ENCODE results near the gene BCAR1. TPM values are rescaled to one million over a fixed set of nuclear protein-coding genes. Genes with fewer than 3 reads are reported as not detected.
"Not testable (repeated sequence)": the region's sequence is repeated elsewhere in the genome, so short reads cannot be mapped to it uniquely, and the experiment has no call there.

The BCAR1 gene
- total and polyA plus RNA-seq, 7 donors, result 21.7 to 82.3 (median 42.9) TPM

- WGBS, 2 donors, result 86 to 90% methylated on average over 7 of the region's 7 CpGs
- Histone ChIP-seq H3K9me3 (no peaks in the 10 kb centered on the region), H3K4me1 (peaks cover 0 to 5% (median 0%) of the 10 kb centered on the region in 4 donors), H3K27ac (peak overlapping the region in 1 of 4 donors; percentile 47), H3K27me3 (no peaks in the 10 kb centered on the region), H3K36me3 (peaks cover 0 to 24% (median 7%) of the 10 kb centered on the region in 4 donors), H3K4me3 (no peak overlapping the region)
- TF ChIP-seq POLR2A (IDR thresholded peaks at IDR 0.05), result no peak
- no peak for TF ChIP-seq POLR2AphosphoS5 (IDR thresholded peaks at IDR 0.05)
- no peak for DNase-seq
- intact Hi-C loops (cut with DNase I), result no loop called here
These were observed 36.8 kb upstream of the BCAR1 start for GRCh38 chr16:75288181-75288580.

GRCh38 chr16:75287708-75288107, 36.3 kb upstream of the BCAR1 start:
- Histone ChIP-seq H3K4me3 (no peak overlapping the region), H3K27ac (no peak overlapping the region), H3K36me3 (peaks cover 0 to 20% (median 7%) of the 10 kb centered on the region in 4 donors), H3K4me1 (peaks cover 0 to under 1% (median 0%) of the 10 kb centered on the region in 4 donors), H3K9me3 (no peaks in the 10 kb centered on the region), H3K27me3 (no peaks in the 10 kb centered on the region)
- TF ChIP-seq CTCF (IDR thresholded peaks at IDR 0.05) (no peak), EP300 (IDR thresholded peaks at IDR 0.05) (no peak)
- WGBS, 2 donors, result 80 to 88% methylated on average over 5 of the region's 5 CpGs
- no peak for DNase-seq
- intact Hi-C loops (cut with DNase I), result no loop called here

GRCh38 chr16:75286389-75286788, 35.0 kb upstream of the BCAR1 start:
- TF ChIP-seq POLR2AphosphoS5 (IDR thresholded peaks at IDR 0.05) (no peak), EP300 (IDR thresholded peaks at IDR 0.05) (no peak), CTCF (IDR thresholded peaks at IDR 0.05) (no peak), POLR2A (IDR thresholded peaks at IDR 0.05) (no peak)
- 90% methylated on average over 6 of the region's 6 CpGs for WGBS, 2 donors
- DNase-seq, result no peak
- Histone ChIP-seq H3K27ac (no peak overlapping the region), H3K4me1 (no peaks in the 10 kb centered on the region), H3K9me3 (no peaks in the 10 kb centered on the region), H3K27me3 (no peaks in the 10 kb centered on the region), H3K36me3 (peaks cover 0 to 6% (median 2%) of the 10 kb centered on the region in 4 donors), H3K4me3 (no peak overlapping the region)
- intact Hi-C loops (cut with DNase I), result no loop called here

GRCh38 chr16:75282466-75283281, 31.2 kb upstream of the BCAR1 start:
- Histone ChIP-seq H3K4me1 (no peaks in the 10 kb centered on the region), H3K36me3 (no peaks in the 10 kb centered on the region), H3K9me3 (no peaks in the 10 kb centered on the region), H3K4me3 (no peak overlapping the region), H3K27ac (no peak overlapping the region), H3K27me3 (no peaks in the 10 kb centered on the region)
- DNase-seq, result no peak
- no peak for TF ChIP-seq POLR2AphosphoS5 (IDR thresholded peaks at IDR 0.05)
- no peak for TF ChIP-seq EP300 (IDR thresholded peaks at IDR 0.05)
- no peak for TF ChIP-seq CTCF (IDR thresholded peaks at IDR 0.05)
- no peak for TF ChIP-seq POLR2A (IDR thresholded peaks at IDR 0.05)
- 92% methylated on average over 11 of the region's 11 CpGs for WGBS, 2 donors
- intact Hi-C loops (cut with DNase I), result no loop called here

- H3K4me1 ChIP-seq, result no peaks in the 10 kb centered on the region
- no peak for DNase-seq
- H3K4me3 ChIP-seq, result no peak overlapping the region
- no peaks in the 10 kb centered on the region for H3K9me3 ChIP-seq
- H3K27me3 ChIP-seq, result no peaks in the 10 kb centered on the region
- 94 to 97% methylated on average over 6 of the region's 6 CpGs for WGBS, 2 donors
- no peaks in the 10 kb centered on the region for H3K36me3 ChIP-seq
- TF ChIP-seq EP300 (IDR thresholded peaks at IDR 0.05) (no peak), POLR2AphosphoS5 (IDR thresholded peaks at IDR 0.05) (no peak), POLR2A (IDR thresholded peaks at IDR 0.05) (no peak), CTCF (IDR thresholded peaks at IDR 0.05) (no peak)
- intact Hi-C loops (cut with DNase I), result no loop called here
- H3K27ac ChIP-seq, result no peak overlapping the region
These were observed 30.4 kb upstream of the BCAR1 start for GRCh38 chr16:75281826-75282225.

GRCh38 chr16:75281009-75281408, 29.6 kb upstream of the BCAR1 start:
- 93 to 96% methylated on average over 2 of the region's 2 CpGs for WGBS, 2 donors
- H3K4me1 ChIP-seq; H3K4me3 ChIP-seq; H3K9me3 ChIP-seq; H3K27ac ChIP-seq; DNase-seq; H3K36me3 ChIP-seq; H3K27me3 ChIP-seq; intact Hi-C loops (cut with DNase I): not testable (repeated sequence)
